ENCODE data around the gene FAM83G.

The FAM83G gene

GRCh38 chr17:18986541-18987229, 17.9 kb downstream of the FAM83G start:
- no peak for DNase-seq

- no peak for DNase-seq
Observed at GRCh38 chr17:18985475-18985874, 19.1 kb downstream of the FAM83G start.

- no peak for DNase-seq
Observed at GRCh38 chr17:18984273-18985114, 20.1 kb downstream of the FAM83G start.

GRCh38 chr17:18981642-18982424, 22.7 kb downstream of the FAM83G start:
- DNase-seq: no peak

- DNase-seq: no peak
Observed at GRCh38 chr17:18981335-18981641, 23.3 kb downstream of the FAM83G start.

- no peak for DNase-seq
Observed at GRCh38 chr17:18980682-18981334, 23.8 kb downstream of the FAM83G start.

- no peak for DNase-seq
Observed at GRCh38 chr17:18978655-18979054, 25.9 kb downstream of the FAM83G start.

GRCh38 chr17:18978050-18978449, 26.5 kb downstream of the FAM83G start:
- DNase-seq: no peak

- no peak for DNase-seq
Observed at GRCh38 chr17:18977646-18978045, 26.9 kb downstream of the FAM83G start.

GRCh38 chr17:18977021-18977420, 27.5 kb downstream of the FAM83G start:
- no peak for DNase-seq

GRCh38 chr17:18976201-18976600, 28.4 kb downstream of the FAM83G start:
- DNase-seq: no peak

GRCh38 chr17:18975597-18975996, 29.0 kb downstream of the FAM83G start:
- no peak for DNase-seq

- no peak for DNase-seq
Observed at GRCh38 chr17:18974407-18975149, 30.0 kb downstream of the FAM83G start.

- no peak for DNase-seq
Observed at GRCh38 chr17:18971801-18972200, 32.8 kb downstream of the FAM83G start.

- no peak for DNase-seq
Observed at GRCh38 chr17:18970582-18971480, 33.7 kb downstream of the FAM83G start.

GRCh38 chr17:18968945-18969887, 35.3 kb downstream of the FAM83G start:
- DNase-seq: no peak

GRCh38 chr17:18968345-18968744, 36.2 kb downstream of the FAM83G start:
- DNase-seq: no peak

GRCh38 chr17:18967916-18968315, 36.6 kb downstream of the FAM83G start:
- no peak for DNase-seq

- no peak for DNase-seq
Observed at GRCh38 chr17:18966831-18967624, 37.5 kb downstream of the FAM83G start.
